ENCODE data around the gene TRAPPC10.
"Not testable (repeated sequence)": the region's sequence is repeated elsewhere in the genome, so short reads cannot be mapped to it uniquely, and the experiment has no call there.

GRCh38 chr21:44145616-44146015, 133.5 kb downstream of the TRAPPC10 start:
- TF ChIP-seq POU5F1 (IDR thresholded peaks at IDR 0.05; ENCODE audit: low read depth, low read length); EP300 (IDR thresholded peaks at IDR 0.05; ENCODE audit: borderline replicate concordance in 1 of 2, low read depth in 2 of 2, low read length in 2 of 2); PHF8 (conservative IDR thresholded peaks at IDR 0.05; ENCODE audit: low read depth, low read length): not testable (repeated sequence)
